ENCODE measurements around the gene CMSS1.

CMSS1 gene

DNA sequence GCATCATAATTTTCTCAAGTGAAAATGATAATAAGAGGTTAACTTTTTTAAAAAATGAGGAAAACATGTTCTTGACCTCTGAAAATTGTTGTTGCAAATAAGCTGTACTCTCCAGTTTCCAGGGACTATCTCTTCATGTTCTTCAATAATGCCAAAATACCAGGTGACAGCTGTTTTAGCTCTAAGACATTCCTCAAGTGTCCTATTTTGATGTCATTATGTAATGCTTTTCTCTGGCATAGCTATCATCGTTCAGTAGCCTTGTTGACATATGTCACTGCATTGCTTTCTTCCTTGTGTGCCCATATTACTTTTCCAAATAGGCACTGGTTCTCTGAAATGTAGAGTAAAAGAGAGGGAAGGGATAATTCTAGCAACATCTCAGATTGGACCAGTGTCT, 302.4 kb downstream of the CMSS1 start:
- FAIRE-seq, result no peak

DNA sequence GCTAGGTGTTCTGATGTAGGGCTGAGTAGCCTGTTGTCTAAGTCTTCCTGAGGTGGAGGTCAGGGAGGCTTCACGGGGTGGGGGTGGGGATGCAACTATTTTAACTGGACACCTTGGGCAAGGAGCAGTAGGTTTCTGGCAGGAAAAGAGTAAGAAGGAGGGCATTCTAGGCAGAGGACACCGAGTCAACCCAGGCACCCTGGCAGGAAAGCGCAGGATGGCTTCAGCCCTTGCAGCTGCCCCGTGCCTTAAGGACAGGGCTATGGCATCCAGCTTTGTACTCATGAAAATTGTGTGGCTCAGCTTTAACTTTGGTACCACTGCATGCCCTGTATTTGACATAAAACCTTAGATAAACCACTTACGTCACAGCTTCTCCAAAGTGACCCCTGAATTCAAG, 303.0 kb downstream of the CMSS1 start:
- no peak for FAIRE-seq

DNA sequence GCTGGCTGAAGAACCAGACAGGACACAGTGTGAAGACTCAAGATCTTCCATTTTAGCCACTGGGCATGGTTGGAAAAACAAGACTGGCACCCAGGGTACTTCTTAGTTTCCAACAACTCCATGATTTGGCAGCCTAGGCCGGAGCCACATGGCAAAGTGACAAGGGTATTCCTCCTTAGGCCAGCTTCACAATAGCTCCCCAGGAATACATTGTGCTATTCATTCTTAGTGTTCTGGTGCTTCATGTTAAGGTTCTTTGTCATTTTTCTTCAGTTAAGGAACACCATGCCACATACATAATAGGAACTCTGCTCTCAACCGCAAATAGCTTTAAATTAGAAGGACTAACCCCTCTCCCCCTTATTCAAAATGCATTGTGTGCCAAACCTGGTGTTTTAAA, 304.7 kb downstream of the CMSS1 start:
- FAIRE-seq, result no peak

DNA sequence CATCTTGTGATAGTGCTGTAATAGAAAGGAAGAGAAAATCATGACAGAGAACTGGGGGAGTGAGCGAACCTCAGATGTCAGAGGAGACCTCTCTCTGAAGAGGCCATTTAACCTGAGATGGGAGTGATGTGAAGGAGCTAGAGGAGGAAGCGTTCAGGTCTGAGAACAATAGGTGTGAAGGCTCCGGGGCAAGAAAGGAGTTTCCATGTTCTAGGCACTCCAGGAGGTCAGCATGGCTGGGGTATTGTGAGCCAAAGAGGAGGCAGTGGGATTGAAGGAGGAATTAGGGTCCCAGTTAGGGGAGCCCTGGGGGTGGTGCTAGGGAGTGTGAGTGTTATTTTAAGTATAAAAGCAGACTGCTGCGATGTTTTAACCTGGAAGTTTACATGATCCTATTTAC, 305.4 kb downstream of the CMSS1 start:
- FAIRE-seq, result no peak

DNA sequence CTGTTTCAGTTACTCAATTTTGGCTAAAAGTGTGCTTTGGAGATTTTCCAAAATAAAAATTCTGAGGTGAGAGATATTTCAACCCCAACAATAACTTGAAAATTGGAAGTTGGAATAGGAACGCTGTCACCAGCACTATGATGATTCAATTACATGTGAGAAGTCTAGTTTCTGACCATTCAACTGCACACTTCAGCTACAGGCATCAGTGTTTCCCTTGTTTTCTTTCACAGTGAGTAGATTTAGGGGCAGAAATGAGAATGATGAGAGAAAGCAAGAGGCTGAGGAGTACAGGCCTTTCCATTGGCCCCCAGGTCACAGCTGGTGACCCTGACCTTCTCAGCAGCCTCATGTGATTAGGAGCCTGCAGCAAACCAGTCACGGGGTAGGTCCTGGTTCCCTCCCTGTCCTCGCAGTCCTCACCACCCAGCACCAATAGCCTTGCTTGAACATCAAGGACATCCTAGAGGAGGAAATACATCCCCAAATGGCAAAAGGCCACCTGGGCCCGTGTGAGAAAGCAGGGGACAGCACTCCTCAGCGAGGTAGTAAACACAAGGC, 306.6 kb downstream of the CMSS1 start:
- FAIRE-seq, result no peak

DNA sequence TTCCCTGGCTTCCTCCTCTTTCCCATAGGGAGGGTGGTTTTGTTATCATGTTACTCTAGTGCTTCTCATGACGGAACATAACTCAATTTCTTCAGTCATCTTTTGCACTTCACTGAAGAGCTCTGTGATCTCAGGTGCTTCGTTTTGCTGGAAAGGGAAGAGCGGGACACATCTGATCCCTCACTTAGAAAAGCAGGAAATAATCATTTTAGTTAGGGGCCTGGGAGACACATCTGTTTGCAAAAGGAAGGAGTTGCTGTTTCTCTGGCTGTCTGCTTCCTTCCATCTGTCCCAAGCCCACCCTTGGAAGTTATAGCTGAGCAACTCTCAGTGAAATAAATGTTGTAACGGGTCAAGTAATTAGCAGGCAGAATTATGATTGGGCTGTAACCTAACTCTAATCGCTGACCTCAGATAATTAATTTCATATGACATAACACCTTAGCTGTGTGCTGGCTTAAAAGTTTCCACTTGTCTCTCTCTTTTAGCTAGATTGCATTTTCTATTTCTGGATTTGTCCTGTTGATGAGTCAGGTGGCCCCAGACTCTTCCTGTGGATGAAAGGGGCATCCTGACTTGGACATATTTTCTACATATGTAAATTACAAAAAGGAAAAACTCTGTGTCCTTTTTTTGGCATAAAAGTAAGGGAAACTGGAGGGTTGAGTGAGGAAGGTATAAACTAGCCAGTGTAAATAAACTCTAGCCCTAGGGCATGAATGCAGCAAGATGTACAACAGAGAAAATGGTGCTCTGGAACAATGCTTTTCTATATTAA, 307.7 kb downstream of the CMSS1 start:
- FAIRE-seq, result no peak

DNA sequence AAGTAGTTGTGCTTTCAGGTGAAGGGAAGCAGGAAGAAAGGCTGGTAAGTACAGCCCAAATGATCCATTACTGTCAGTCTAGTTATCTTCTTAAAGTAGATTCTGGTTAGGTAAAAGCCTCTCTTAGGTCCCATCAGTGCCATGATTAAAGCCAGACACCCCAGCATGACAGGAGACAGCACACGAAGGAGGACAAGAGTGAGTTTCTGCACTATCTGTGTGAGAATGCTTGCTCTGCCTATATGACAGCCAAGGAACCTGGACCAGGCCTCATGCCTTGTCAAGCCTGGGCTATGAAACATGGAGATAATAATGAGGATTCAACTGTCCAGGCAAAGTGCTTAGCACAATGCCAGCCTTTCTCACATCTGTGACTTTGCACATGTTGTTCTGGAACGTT, 310.1 kb downstream of the CMSS1 start:
- no peak for FAIRE-seq

DNA sequence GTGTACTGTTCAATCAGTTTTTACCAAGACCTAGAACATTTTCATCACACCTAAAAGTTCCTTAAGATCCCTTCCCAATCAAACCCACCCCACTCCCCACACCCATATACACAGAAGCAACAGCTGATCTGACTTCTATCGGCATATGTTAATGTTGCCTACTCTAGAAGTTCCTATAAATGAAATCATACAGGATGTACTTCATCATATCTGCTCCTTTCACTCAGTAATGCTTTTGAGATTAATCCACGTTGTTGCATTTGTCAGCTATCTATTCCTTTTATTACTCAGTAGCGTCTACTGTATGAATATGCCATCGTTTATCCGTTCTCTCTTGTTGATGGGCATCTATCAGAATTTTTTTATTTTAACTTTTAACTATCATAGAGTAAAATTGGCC, 310.9 kb downstream of the CMSS1 start:
- no peak for FAIRE-seq

DNA sequence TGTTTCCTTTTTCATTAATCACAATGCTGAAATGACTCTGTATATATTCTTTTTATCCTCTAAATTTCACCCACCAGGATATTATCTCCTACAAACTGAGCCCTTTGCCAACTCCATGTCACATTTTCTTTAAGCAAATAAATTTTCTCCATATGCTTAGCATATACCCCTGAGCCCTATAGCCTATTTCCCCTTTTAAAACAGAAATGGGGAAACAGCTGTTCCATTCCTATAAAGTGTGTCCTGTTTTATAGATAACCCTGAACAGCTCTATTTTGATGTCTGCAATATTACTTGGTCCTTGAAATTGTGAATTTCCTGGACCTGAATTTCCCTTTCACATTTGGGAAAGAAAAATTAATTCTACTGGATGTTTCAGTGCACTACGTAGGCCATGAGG, 312.3 kb downstream of the CMSS1 start:
- no peak for FAIRE-seq

DNA sequence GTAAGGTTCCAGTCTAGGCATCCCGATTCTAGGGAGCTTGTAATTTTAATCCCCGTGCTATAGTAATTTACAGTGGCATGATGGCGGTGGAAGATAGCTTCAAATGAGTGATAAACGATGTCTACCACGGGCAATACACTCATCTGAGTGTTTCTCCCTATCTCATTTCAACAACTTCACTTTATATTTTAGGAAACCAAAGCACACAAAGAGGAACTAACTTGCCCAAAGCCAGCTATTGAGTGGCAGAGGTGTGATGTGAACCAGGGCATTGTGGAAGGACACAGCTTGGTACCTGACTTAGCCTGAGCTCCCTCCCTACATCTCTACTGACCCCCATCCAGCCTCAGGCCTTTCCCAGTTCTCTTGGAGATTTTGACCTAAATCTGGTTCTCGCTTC, 313.6 kb downstream of the CMSS1 start:
- no peak for FAIRE-seq

DNA sequence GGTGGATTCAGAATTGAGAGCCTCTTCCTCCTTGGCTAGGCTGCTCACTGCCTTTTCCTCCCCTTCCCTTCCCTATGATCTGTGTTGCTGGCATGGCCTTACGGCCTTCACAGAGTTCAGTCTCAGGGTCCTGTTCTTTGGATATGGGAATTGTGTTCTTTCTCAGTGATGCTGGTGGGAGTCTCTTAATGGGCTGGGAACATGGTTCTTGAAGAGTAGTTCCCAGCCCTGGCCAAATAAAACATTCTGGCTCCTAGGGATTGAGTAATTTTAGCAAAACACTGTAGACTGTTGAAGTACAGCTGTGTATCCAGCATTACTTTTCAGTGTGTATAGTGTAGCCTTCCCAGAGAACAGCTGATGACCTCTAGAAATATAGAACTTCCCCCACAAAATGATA, 319.3 kb downstream of the CMSS1 start:
- FAIRE-seq, result no peak

DNA sequence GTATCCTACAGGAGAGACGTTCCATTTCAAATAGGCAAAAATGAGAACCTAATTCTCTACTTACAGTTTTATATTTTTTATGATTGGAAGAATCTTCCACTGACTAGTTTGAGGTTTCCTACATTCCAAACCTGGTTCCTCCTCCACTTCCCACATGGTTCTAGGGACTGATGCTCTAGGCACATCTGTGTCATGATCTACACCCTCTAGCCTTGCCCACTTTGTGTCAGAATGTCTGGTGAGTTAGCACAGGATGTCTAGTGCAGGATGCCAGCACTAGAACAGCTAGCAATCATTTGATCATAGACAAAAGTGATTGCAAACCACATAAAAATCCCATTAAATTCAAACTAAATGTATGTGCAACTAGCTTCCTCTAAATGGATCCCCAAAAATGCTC, 323.3 kb downstream of the CMSS1 start:
- FAIRE-seq, result no peak

DNA sequence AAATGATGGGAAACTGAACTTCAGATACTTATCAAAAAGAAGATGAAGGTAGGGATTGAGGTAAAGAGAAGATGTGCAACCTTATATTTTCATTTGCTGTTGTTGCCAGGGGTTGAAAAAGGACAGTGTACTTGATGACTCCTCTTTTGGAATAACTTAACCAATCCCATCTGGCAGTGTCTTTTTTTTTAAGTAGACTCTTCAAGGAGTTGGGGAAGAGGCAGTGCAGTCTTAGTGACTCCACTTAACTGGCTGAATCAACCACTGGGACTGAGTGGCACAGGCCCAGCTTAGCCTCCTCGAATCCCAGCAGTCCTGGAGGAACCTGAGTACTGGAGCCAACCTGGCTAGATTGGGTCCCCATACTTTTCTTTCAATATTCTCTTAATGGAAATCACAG, 323.9 kb downstream of the CMSS1 start:
- FAIRE-seq, result no peak

DNA sequence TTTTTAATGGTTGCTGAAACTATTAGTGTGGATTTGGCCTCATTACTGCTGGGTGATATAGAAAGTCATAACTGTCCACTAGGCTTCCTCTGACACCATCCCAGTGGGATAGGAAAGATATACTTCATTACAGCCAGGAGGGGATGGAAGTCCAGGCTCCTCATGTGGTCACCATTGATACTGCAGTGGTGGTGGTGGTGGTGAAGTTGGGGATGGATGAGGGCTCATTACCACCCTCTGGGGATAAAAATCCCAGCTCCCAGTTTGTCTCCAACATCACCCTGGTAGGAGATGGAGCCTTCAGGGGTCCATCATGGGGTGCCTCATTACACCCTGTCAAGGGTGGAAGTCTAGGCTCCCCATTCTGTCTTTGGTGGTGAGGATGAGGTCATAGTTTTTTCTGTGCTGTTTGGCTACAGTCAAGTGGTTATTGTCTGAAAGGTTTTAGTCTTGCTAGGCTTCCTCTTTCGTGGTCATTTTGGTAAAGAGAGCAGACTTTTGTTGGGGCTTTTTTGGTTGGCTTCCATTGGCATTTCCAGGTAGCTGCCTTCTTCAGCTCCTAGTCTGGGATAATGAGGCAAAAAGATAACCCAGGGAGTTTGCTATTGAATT, 326.7 kb downstream of the CMSS1 start:
- FAIRE-seq, result no peak

DNA sequence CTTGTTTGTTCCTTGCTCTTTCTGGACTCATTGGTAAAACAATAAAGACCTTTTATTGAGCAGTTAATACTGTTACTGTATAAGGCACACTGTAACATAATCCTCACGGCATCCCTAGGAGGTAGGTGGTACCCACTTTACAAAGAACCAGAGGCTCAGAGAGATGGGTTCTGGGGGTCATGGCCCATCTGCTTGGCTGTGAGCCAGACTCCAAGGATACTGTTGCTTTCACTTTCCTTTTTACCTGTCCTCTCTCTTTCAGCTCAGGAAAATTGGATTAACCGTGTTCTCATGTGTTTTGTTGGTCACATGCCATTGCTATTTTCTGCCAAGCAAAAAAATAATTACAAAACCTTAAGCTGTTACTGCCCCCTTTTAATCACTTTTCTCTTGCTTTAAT, 331.5 kb downstream of the CMSS1 start:
- no peak for FAIRE-seq

DNA sequence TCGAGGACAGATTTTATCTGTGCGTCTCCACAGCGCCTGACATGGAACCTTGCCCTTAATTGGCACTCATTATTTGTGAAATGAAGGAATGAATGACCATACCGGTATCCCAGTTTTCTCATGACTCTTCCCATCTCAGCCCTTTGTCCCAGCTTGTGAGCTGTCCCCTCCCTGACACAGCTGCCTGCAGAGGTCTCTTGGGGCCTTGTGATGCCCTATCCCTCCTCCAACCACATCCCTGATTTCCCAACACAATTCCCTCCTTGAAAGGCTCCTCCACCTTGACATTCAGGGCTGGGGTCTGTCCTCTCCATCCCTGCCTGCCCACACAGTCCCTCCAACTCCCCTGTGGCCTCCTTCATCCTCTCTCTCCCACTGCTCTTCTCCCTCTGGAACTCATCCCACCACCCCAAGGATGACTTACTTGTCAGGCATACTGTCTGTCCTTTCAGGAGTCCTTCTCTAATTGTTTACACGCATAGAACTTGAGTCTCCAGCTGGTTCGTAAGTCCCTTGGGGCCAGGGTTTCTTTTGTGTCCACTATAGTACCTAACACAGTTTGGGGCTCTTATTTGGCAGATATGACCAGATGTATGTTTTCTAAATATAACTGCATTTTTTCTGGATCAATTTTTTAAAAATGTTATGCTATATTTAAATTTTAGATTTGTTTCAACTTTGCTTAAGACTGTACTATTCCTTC, 332.2 kb downstream of the CMSS1 start:
- FAIRE-seq, result no peak

DNA sequence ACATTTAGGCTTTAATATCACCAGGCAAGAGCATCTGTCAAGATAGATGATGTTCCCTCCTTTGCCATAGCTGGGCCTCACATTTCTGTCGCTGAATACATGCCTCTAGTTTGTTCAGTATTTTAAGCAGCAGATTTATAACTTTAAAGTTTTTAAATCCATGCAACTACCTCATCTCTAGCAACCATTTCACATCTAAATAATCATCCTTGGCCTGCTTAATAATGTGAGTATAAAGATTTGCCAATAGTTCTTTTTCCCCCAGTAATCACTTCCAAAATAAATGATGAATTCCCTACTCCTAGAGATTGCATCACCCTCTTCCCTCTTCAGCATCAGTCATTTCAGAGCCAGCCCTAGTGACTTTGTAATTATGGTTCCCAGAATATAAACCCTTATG, 332.8 kb downstream of the CMSS1 start:
- FAIRE-seq, result no peak

DNA sequence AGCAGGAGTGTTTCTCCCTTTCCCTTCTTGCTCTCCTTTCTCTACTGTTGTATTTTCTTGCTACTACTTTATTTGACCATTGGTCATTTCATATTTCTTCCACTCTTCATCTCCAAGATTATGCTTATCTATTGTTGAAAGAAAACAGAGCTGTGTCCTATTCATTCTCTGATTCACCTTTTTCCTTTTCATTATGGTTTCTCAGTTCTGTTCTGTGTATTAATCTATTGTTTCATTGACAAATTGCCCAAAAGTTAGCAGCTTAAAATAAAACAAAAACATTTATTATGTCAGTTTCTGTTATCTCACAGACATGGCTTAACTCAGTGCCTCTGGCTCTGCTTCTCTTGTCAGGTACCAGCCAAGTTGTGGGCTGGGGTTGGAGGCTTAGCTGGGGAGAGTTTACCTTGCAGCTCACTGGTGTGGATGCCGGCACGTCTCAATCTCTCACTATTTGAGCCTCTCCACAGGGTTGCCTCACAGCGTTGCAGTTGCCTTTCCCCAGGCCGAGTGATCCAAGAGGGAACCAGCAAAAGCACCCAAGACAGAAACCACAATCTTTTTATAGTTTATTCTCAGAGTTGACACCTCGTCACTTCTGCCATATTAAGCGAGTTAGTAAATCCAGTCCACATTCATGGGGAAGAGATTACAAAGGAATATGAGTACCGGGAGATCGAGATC, 333.5 kb downstream of the CMSS1 start:
- FAIRE-seq, result no peak

DNA sequence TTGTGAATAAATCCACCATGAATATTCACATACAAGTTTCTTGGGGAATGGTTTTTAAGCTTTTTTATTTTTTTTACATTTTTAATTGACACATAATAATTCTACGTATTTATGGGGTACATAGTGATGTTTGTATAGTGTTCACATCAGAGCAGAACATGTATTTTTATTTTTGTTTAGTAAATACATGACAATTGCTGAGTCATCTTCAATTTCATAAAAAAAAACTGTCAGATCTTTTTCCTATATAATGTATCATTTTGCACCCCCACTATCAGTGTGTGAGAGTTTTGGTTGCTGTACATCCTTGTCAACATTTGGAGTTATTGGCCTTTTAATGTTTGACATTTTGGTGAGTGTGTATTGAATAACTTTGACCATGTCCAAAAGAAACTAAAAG, 336.5 kb downstream of the CMSS1 start:
- FAIRE-seq, result no peak

DNA sequence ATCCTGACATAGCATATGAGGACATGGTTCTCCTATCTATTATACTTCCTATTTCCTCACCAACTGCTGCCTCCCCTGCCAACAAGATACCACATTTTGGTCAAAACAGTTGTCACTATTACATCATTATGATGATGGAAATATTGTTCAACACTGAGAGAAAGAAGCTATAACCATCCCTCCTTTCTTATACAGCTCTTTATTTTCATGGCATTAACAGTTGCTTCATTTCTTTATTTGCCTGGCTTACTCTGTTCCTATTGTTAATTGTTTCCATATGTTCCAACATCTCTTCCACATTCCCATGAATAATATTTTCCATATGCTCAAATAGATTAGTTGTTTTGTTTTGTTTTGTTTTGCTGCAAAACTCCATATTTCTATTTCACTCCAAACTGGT, 337.5 kb downstream of the CMSS1 start:
- FAIRE-seq, result no peak

DNA sequence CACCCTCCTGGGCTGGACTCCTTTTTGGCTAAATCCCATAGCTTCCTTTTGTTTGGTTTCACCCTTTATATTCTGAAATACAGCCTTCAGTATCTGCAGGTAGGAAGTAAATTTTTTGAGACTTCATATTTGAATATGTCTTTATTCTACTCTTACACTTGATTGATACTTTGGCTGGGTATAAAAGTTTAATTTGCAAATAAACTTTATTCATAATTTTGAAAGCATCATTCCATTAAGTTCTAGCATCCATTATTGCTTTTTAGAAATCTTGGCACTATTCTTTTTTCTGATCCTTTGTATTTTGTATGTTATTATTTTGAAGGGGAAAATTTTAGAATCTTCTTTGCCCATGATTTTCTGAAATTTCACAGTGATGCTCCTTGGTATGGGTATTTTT, 337.9 kb downstream of the CMSS1 start:
- FAIRE-seq, result no peak

DNA sequence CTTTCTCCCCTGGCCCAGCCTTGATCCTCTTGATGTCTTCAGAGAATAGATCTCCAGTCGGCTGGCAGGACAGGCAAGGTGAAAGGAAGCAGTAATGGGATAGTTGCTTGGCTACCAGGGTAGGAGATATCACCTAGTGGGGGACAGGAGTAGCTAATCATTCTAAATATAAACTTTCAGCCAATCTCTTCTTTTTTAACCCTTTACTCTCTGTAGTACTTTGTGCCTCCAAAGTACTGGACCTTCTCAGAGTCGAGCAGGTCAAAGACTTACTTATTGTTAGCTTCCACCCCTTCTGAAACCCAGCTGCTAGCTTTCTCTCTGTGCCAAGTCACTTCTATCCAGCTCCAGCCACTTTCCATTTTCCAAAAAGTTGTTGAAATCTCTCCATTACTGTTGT, 340.0 kb downstream of the CMSS1 start:
- FAIRE-seq, result no peak

DNA sequence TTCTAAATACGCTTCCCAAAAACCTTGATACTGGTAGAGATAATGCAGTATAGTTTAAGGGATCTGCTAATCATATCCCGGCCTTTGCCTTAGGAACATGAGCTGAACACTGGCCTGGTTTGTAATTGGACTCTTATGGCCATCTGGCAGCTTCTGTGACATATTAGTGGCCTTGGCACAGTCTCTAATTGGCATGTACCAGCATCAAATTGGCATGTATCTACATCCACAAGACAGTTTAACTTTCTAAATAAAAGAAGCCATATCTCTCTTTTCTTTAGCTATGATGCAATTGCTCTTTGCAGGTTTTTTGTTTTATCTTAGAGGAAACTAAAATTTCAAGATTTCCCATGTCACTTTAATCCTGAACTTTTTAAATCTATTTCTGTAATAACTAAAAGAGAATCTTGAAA, 341.3 kb downstream of the CMSS1 start:
- FAIRE-seq, result no peak

Measured in G401.6 (cell line).